ENCODE results near the gene TRIOBP. TPM values are rescaled to one million over a fixed set of nuclear protein-coding genes. Genes with fewer than 3 reads are reported as not detected.
"Not testable (repeated sequence)": the region's sequence is repeated elsewhere in the genome, so short reads cannot be mapped to it uniquely, and the experiment has no call there.

TRIOBP gene
- total and polyA plus RNA-seq, 2 donors from 2014 or later: 32.1 to 125 TPM

- Histone ChIP-seq H3K9me3 (ENCODE audit: control insufficient read depth in 2 of 3, insufficient read depth in 1 of 3, low read length in 3 of 3) (no peaks in the 10 kb centered on the region), H3K27ac (ENCODE audit: low read depth in 2 of 2, low read length in 2 of 2) (no peak overlapping the region), H3K9ac (ENCODE audit: low read length in 3 of 3) (no peak overlapping the region), H3K4me3 (ENCODE audit: low read length in 3 of 3) (no peak overlapping the region), H3K4me1 (ENCODE audit: control insufficient read depth in 2 of 3, insufficient read depth in 2 of 3, low read depth in 1 of 3, low read length in 3 of 3) (no peaks in the 10 kb centered on the region), H3K36me3 (ENCODE audit: control insufficient read depth in 2 of 3, insufficient read depth in 3 of 3, low read length in 3 of 3) (no peaks in the 10 kb centered on the region), H3K27me3 (ENCODE audit: control insufficient read depth, insufficient read depth, low read length) (no peaks in the 10 kb centered on the region)
- no peak for TF ChIP-seq CTCF (IDR thresholded peaks at IDR 0.05; ENCODE audit: borderline replicate concordance, extremely low read depth, insufficient read depth)
- DNase-seq: no peak
- intact Hi-C loops (cut with DNase I): no loop called here
- FAIRE-seq: no peak
These were observed 46.2 kb upstream of the TRIOBP start for GRCh38 chr22:37650463-37651136.

GRCh38 chr22:37654563-37655251, 42.1 kb upstream of the TRIOBP start:
- H3K27ac ChIP-seq (ENCODE audit: low read depth in 2 of 2, low read length in 2 of 2): no peak overlapping the region
- no peak for FAIRE-seq
- H3K36me3 ChIP-seq (ENCODE audit: control insufficient read depth in 2 of 3, insufficient read depth in 3 of 3, low read length in 3 of 3): no peaks in the 10 kb centered on the region
- no peak overlapping the region for H3K4me3 ChIP-seq (ENCODE audit: low read length in 3 of 3)
- no peaks in the 10 kb centered on the region for H3K9me3 ChIP-seq (ENCODE audit: control insufficient read depth in 2 of 3, insufficient read depth in 1 of 3, low read length in 3 of 3)
- H3K27me3 ChIP-seq (ENCODE audit: control insufficient read depth, insufficient read depth, low read length): no peaks in the 10 kb centered on the region
- no peak for TF ChIP-seq CTCF (IDR thresholded peaks at IDR 0.05; ENCODE audit: borderline replicate concordance, extremely low read depth, insufficient read depth)
- no peak overlapping the region for H3K9ac ChIP-seq (ENCODE audit: low read length in 3 of 3)
- H3K4me1 ChIP-seq (ENCODE audit: control insufficient read depth in 2 of 3, insufficient read depth in 2 of 3, low read depth in 1 of 3, low read length in 3 of 3): peaks cover 0 to 13% (median 6%) of the 10 kb centered on the region in 3 donors
- intact Hi-C loops (cut with DNase I): no loop called here
- no peak for DNase-seq

DNA sequence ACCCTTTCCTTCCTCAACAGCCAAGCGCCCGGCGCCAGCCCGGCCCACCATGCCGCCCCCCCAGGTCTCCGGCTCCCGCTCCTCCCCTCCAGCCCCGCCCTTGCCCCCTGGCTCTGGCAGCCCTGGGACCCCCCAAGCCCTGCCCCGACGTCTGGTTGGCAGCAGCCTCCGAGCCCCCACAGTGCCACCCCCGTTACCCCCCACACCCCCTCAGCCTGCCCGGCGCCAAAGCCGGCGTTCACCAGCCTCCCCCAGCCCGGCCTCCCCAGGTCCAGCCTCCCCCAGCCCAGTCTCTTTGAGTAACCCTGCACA, 41.6 kb upstream of the TRIOBP start:
- Histone ChIP-seq H3K27ac (ENCODE audit: low read depth in 2 of 2, low read length in 2 of 2) (no peak overlapping the region), H3K9me3 (ENCODE audit: control insufficient read depth in 2 of 3, insufficient read depth in 1 of 3, low read length in 3 of 3) (no peaks in the 10 kb centered on the region), H3K36me3 (ENCODE audit: control insufficient read depth in 2 of 3, insufficient read depth in 3 of 3, low read length in 3 of 3) (no peaks in the 10 kb centered on the region), H3K9ac (ENCODE audit: low read length in 3 of 3) (no peak overlapping the region), H3K27me3 (ENCODE audit: control insufficient read depth, insufficient read depth, low read length) (no peaks in the 10 kb centered on the region), H3K4me1 (ENCODE audit: control insufficient read depth in 2 of 3, insufficient read depth in 2 of 3, low read depth in 1 of 3, low read length in 3 of 3) (peaks cover 0 to 18% (median 7%) of the 10 kb centered on the region in 3 donors), H3K4me3 (ENCODE audit: low read length in 3 of 3) (no peak overlapping the region)
- no peak for TF ChIP-seq CTCF (IDR thresholded peaks at IDR 0.05; ENCODE audit: borderline replicate concordance, extremely low read depth, insufficient read depth)
- intact Hi-C loops (cut with DNase I): no loop called here
- no peak for FAIRE-seq
- no peak for DNase-seq

DNA sequence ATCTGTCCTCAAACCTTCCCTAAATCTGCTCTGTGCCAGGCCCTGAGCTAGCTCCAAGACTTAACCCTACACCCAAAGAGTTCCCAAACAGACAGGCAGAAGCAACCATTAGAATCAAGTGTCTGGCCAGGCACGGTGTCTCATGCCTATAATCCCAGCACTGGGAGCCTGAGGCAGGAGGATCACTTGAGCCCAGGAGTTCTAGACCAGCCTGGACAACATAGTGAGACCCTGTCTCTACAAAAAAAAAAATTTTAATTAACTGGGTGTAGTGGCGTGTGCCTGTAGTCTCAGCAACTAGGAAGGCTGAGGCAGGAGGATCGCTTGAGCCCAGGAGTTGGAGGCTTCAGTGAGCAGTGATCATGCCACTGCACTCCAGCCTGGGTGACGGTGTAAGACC, 40.3 kb upstream of the TRIOBP start:
- DNase-seq; H3K9ac ChIP-seq (ENCODE audit: low read length in 3 of 3); FAIRE-seq; intact Hi-C loops (cut with DNase I); H3K27ac ChIP-seq (ENCODE audit: low read depth in 2 of 2, low read length in 2 of 2); H3K27me3 ChIP-seq (ENCODE audit: control insufficient read depth, insufficient read depth, low read length); H3K4me3 ChIP-seq (ENCODE audit: low read length in 3 of 3); H3K36me3 ChIP-seq (ENCODE audit: control insufficient read depth in 2 of 3, insufficient read depth in 3 of 3, low read length in 3 of 3); H3K9me3 ChIP-seq (ENCODE audit: control insufficient read depth in 2 of 3, insufficient read depth in 1 of 3, low read length in 3 of 3): not testable (repeated sequence)
- H3K4me1 ChIP-seq (ENCODE audit: control insufficient read depth in 2 of 3, insufficient read depth in 2 of 3, low read depth in 1 of 3, low read length in 3 of 3): peaks cover 4 to 28% (median 9%) of the 10 kb centered on the region in 3 donors

Measured in kidney (tissue), 14 donors.